Measurements from ENCODE around the gene FAM13A. TPM values are rescaled to one million over a fixed set of nuclear protein-coding genes. Genes with fewer than 3 reads are reported as not detected.

FAM13A gene
- total and polyA plus RNA-seq, 9 of the 15 experiments (the other 6 are each of a cell fraction or from before 2014, with no cell fraction given) = 11.3 to 23.3 (median 14.7) TPM

DNA sequence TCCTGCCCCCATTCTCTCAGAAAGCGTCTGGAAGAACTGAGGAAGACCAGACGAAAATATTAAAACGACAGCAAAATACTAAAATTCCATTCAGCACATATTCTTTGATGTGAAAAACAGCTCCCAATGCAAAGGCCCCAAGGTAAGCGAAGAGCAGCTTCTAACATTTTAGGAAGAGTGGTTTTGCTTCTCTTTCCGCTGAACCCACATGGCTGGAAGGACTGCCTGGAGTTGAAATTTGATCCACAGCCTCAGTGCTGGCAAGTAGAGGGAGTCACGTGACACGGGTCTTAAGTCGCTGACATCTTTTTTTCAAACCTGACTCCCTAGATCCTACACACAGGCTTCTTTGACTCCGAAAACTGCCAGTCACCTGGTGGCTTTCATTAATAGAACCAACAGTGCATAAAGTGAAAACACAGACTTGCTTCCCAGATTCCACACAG is at the start of gene FAM13A (continued):
- TF ChIP-seq, protein P1, sequence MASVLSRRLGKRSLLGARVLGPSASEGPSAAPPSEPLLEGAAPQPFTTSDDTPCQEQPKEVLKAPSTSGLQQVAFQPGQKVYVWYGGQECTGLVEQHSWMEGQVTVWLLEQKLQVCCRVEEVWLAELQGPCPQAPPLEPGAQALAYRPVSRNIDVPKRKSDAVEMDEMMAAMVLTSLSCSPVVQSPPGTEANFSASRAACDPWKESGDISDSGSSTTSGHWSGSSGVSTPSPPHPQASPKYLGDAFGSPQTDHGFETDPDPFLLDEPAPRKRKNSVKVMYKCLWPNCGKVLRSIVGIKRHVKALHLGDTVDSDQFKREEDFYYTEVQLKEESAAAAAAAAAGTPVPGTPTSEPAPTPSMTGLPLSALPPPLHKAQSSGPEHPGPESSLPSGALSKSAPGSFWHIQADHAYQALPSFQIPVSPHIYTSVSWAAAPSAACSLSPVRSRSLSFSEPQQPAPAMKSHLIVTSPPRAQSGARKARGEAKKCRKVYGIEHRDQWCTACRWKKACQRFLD (CRISPR knock-in tag; IDR thresholded peaks at IDR 0.05) = peak; percentile 57; the same call in 1 of the 2 replicates
- TF ChIP-seq ARID2 (IDR thresholded peaks at IDR 0.05) (0 out of 2 replicates have a peak, but pooled peaks have one; percentile 41), JUN (IDR thresholded peaks at IDR 0.05; ENCODE audit: borderline replicate concordance, low read depth, low read length) (peak; percentile 29; the same call in 1 of the 2 replicates), JUN (CRISPR knock-in tag; IDR thresholded peaks at IDR 0.05; ENCODE audit: borderline replicate concordance) (no peak), LARP7 (IDR thresholded peaks at IDR 0.05) (0 out of 2 replicates have a peak, but pooled peaks have one; percentile 13), PHF20 (IDR thresholded peaks at IDR 0.05; ENCODE audit: partially characterized antibody) (peak; percentile 38), TAF7 (tag; IDR thresholded peaks at IDR 0.05) (peak; percentile 84), SUPT5H (IDR thresholded peaks at IDR 0.05) (peak; percentile 76), RBFOX2 (IDR thresholded peaks at IDR 0.05; ENCODE audit: low read depth, low read length) (peak; percentile 57), FOSL1 (tag; conservative IDR thresholded peaks at IDR 0.05) (no peak), MEF2D (tag; conservative IDR thresholded peaks at IDR 0.05; ENCODE audit: low read depth) (0 out of 2 replicates have a peak, but pooled peaks have one; percentile 28), GTF2F1 (IDR thresholded peaks at IDR 0.05; ENCODE audit: low read depth, low read length) (peak; percentile 49; the same call in 1 of the 2 replicates), POLR2AphosphoS5 (IDR thresholded peaks at IDR 0.05; ENCODE audit: control insufficient read depth, insufficient read depth, low read depth, low read length) (peak; percentile 85), ZNF316 (IDR thresholded peaks at IDR 0.05) (peak; percentile 77), HDAC2 (IDR thresholded peaks at IDR 0.05) (peak; percentile 85)
- TF ChIP-seq, protein P2, sequence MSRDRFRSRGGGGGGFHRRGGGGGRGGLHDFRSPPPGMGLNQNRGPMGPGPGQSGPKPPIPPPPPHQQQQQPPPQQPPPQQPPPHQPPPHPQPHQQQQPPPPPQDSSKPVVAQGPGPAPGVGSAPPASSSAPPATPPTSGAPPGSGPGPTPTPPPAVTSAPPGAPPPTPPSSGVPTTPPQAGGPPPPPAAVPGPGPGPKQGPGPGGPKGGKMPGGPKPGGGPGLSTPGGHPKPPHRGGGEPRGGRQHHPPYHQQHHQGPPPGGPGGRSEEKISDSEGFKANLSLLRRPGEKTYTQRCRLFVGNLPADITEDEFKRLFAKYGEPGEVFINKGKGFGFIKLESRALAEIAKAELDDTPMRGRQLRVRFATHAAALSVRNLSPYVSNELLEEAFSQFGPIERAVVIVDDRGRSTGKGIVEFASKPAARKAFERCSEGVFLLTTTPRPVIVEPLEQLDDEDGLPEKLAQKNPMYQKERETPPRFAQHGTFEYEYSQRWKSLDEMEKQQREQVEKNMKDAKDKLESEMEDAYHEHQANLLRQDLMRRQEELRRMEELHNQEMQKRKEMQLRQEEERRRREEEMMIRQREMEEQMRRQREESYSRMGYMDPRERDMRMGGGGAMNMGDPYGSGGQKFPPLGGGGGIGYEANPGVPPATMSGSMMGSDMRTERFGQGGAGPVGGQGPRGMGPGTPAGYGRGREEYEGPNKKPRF (IDR thresholded peaks at IDR 0.05; ENCODE audit: low read depth, low read length) = no peak
- TF ChIP-seq, protein P3, sequence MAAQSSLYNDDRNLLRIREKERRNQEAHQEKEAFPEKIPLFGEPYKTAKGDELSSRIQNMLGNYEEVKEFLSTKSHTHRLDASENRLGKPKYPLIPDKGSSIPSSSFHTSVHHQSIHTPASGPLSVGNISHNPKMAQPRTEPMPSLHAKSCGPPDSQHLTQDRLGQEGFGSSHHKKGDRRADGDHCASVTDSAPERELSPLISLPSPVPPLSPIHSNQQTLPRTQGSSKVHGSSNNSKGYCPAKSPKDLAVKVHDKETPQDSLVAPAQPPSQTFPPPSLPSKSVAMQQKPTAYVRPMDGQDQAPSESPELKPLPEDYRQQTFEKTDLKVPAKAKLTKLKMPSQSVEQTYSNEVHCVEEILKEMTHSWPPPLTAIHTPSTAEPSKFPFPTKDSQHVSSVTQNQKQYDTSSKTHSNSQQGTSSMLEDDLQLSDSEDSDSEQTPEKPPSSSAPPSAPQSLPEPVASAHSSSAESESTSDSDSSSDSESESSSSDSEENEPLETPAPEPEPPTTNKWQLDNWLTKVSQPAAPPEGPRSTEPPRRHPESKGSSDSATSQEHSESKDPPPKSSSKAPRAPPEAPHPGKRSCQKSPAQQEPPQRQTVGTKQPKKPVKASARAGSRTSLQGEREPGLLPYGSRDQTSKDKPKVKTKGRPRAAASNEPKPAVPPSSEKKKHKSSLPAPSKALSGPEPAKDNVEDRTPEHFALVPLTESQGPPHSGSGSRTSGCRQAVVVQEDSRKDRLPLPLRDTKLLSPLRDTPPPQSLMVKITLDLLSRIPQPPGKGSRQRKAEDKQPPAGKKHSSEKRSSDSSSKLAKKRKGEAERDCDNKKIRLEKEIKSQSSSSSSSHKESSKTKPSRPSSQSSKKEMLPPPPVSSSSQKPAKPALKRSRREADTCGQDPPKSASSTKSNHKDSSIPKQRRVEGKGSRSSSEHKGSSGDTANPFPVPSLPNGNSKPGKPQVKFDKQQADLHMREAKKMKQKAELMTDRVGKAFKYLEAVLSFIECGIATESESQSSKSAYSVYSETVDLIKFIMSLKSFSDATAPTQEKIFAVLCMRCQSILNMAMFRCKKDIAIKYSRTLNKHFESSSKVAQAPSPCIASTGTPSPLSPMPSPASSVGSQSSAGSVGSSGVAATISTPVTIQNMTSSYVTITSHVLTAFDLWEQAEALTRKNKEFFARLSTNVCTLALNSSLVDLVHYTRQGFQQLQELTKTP (IDR thresholded peaks at IDR 0.05; ENCODE audit: low read depth in 1 of 2, partially characterized antibody in 2 of 2) = peak in 1 of 2 experiments; percentile 83
- TF ChIP-seq, protein P4, sequence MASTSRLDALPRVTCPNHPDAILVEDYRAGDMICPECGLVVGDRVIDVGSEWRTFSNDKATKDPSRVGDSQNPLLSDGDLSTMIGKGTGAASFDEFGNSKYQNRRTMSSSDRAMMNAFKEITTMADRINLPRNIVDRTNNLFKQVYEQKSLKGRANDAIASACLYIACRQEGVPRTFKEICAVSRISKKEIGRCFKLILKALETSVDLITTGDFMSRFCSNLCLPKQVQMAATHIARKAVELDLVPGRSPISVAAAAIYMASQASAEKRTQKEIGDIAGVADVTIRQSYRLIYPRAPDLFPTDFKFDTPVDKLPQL (IDR thresholded peaks at IDR 0.05; ENCODE audit: extremely low read depth, insufficient read length) = peak; percentile 61
- TF ChIP-seq, protein P5, sequence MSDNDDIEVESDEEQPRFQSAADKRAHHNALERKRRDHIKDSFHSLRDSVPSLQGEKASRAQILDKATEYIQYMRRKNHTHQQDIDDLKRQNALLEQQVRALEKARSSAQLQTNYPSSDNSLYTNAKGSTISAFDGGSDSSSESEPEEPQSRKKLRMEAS (CRISPR knock-in tag; IDR thresholded peaks at IDR 0.05) = peak; percentile 73
- TF ChIP-seq, protein P6, sequence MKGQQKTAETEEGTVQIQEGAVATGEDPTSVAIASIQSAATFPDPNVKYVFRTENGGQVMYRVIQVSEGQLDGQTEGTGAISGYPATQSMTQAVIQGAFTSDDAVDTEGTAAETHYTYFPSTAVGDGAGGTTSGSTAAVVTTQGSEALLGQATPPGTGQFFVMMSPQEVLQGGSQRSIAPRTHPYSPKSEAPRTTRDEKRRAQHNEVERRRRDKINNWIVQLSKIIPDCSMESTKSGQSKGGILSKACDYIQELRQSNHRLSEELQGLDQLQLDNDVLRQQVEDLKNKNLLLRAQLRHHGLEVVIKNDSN (CRISPR knock-in tag; IDR thresholded peaks at IDR 0.05) = peak; percentile 94

Measured in K562 (cell line).